GM18951 (cell line): ENCODE results near the gene TNS3.

ENCODE experiments used
- POLR2A ChIP-seq: IDR thresholded peaks from 4 replicates; pipeline ENCODE4 v1.6.1; 2011; ENCODE audit warnings: mild to moderate bottlenecking; ENCODE audit not compliant: insufficient read length, insufficient read depth; ENCODE audit errors: extremely low read depth
- in situ Hi-C: fragments of 300-500 bp; cut with MboI; formaldehyde crosslinking; loops from one replicate; pipeline ENCODE4 v1.12.0; 2022; ENCODE audit warnings: low sequenced_read_pairs, mixed read lengths, inconsistent platforms; ENCODE audit not compliant: unreplicated experiment

Gene TNS3

DNA sequence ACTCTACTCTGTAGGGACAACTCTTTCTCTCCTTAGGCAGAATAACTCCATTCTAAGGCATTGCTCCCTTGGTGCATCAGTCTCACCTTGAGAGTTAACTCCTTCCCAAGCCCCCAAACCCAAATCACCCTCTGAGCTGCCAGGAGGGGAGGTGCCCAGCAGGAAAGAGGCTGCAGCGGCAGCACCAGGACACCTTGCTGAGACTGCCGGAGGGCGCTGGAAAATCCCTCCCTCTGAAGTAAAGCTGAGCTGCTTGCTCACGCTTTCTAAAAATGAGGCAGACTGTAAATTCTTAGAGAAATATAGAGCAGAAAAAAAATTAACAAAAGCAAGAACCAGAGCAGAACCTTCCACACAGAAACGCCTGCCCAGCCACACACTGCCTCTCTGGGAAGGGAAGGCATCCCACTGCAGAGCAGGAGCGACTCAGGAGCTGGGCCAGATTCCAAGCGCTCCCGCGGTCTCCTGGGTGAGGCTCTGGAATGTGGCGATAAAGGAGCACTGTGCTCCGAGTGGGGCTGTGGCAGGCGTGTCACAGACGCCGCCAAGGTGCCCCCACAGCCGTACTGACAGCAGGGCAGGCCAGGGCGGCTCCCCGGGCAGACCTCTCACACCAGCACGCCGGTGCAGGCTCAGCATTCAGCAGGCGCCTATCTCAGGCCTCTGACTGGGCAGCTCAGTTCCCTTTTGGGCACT, 202.1 kb downstream of the TNS3 start:
- TF ChIP-seq POLR2A: no peak
- in situ Hi-C loops: no loop called here

DNA sequence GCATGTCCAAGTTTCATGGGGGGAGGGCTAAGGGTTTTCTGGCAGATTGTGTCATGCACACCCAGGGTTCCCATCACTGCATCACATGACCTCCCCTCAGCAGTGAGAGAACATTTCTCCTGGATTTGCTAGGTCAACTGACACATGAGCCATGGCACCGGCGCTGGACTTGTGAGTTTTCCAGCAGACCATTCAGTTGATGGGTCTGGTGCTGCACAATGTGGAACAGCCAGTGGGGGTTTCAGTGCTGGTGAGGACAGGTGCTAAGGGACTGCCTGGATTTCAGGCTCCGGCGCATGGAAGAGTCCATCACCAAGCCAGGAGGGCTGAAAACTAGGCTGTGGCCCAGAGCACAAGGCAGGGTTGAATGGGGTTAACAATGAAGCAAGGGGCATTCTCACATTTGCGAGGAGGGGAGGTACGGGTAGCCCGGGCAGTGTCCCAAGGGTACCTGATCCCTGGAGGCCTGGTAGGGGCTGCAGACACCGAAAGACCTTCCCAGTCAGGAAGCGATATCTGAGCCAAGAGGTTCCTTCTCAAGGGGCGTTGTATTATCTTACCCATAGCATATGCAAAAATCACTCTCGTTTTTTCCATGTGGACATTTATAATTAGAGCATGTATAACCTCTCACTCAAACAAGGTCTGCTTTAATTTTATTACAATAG, 203.0 kb downstream of the TNS3 start:
- no peak for TF ChIP-seq POLR2A
- in situ Hi-C loops: no loop called here

DNA sequence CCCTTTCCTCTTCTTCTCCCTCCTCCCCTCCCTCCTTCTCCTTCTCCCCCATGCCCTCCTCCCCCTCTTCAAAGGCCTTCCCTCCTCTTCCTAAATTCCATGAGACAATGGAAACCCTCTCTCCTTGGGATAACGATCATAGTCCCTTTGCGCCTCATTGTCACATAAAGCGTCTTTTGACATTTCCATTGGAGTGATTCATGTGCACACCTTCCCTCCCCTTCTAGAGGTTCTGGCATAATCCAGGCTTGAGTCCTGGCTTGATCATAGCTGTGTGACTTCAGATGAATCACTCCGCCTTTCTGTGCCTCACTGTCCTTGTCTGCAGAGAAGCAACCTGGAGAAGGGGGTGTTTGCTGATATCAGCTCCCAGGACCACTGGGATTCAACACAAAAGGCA, 204.2 kb downstream of the TNS3 start:
- in situ Hi-C loops: no loop called here
- no peak for TF ChIP-seq POLR2A

DNA sequence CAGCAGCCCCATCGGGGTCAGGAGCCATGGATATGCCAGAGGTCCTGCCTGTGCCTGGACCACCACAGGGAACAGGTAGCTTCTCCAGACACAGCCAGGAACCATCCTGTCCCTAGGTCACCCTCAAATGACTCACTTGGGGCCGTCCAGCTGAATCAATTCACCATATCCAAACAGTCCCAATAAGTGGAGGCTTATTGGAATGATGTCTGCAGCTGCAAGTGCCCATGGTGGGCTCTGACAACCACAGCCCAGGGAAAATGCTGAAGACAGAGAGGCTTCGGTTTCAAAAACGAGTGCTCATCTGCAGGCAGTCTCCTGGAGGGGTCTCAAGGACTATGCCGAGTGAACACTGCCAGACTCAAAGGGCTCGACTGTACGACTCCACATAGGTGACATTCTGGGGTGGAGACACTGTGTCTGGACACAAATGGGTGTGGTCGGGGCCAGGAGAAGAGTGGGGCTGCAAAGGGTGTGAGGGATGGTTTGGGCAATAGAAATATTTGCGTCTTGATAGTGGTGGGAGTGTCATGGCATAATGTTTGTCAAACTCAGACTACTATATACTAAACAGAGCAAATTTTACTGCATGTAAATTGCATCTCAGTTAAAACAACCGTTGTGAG, 204.8 kb downstream of the TNS3 start:
- TF ChIP-seq POLR2A: no peak
- in situ Hi-C loops: no loop called here

DNA sequence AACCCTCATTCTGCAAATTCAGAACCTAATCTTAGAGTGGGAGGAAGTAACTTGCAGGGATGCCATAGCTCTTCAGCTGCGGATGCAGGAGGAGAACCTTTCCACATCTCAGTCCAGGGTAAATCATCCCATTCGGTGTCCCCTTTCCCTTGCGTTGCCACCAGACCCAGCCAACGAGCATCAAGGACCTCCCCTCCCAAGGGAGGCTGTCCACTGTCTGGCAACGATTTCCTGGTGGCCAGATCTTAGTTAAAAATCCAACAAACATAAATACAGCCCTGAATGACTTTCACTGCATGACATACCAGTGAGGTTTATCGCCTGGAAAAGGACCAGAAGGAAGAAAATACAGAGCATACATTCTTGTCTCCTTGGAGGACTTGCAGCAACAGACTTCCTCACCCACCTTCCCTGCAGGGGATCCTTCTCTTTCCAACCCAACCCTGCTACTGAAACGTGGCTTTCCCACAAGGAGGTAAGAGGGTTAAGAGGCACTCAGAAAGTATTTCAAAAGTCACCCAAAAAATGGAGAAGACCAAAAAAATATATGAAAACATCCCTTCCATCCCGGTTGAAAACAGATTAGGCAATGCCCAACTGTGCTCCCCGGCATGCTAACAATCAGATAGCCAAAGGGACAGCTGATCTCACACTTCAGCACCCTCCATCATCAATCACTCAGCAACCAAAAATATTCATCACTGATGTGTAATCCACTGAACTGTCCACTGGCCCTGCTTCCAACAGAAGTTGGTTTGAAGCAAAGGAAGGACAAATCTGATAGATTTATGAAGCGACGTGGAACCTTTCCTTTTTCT, 206.6 kb downstream of the TNS3 start:
- in situ Hi-C loops: no loop called here
- TF ChIP-seq POLR2A: no peak

DNA sequence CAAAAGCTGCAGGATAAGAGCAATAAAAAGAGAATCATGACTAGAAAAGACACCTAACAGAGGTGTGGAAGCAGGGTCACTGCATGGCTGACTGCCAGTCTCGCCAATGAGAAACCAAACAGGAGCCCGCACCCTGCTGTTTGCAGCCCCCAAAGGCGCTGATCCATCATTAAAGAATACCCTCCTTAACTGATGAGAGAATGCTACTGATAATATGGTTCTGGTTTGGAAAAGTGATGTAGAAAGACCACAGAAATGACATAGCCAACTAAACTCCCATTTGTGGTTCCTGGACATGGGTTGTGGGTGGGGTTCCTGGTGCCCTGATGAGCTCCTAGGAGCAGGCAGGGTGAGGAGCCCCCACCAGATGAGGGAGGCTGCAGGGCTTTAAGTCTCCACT, 207.4 kb downstream of the TNS3 start:
- in situ Hi-C loops: no loop called here
- TF ChIP-seq POLR2A: no peak

DNA sequence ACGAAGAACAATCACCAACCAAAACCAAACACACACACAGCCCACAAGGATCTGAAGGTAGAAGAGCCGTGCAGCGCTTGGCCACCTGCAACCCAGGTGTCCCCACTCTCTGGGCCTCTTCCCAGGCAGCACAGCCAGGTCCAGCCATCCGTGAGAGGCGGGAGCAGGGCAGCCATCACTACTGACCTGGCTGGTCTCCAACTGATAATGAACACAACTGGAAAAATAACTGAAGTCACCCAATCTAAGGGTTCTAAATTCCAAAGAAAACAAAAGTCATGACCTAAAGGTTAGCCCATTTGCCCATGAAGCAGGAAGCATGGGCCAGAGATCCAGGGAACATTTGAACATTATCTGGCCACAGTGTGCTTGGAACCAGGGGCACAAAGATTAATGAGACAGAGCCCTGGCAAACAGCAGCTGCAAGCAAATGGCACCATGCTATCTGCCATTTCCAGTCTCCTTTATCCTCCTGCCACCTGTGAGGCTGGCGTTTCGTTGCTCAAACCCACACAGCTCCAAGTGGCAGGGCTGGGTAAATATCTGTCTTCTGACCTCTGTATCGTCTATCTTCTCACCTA, 207.9 kb downstream of the TNS3 start:
- in situ Hi-C loops: no loop called here

DNA sequence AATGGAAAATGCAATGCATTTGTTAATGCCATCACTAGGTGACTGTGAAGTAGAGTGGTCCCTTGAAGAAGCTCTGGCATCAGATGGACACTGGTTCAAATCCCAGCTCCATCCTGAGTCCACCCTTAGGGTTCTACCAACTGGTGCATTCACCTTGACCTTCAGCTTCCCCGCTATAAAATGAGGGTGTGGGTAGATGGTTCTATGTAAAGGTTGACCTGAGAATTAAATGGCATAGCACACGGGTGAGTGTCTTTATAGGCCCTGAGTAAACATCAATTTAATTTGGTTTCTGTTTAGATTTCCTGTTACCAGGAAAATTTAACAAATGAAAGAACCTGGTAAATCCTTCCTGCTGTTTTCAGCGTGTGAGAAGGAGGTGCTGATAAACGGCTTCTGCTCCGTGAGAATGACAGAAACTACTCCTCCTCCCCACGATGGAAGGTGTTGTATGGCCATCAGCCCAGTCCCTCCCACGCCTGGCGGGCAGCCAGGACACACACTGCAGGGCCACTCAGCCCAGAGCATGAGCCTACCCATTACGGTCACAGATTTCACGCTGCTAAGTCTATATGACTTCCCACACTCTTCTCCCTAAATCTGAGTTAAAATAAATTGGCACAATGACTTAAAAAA, 210.1 kb downstream of the TNS3 start:
- TF ChIP-seq POLR2A: no peak
- in situ Hi-C loops: no loop called here

More for the DNA sequence above, 207.9 kb downstream of the TNS3 start:
- no peak for TF ChIP-seq POLR2A

DNA sequence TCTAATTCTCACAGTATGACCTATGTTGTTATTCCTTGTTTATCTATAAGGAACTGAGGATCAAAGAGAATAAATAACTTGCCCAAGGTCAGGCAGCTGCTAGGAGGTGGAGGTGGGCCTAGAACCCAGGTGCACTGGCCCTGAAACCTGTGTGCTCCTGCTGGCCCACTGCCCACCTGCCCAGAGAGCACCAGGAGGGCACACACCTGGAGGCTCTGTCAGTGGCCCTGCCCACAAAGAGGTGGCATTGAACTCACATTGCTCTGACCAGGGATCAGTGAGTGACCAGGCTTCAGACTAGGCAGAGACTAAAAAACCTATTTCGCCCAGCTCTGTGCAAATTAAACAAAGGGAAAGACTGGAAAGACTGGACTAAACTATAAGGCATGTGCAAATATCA, 210.6 kb downstream of the TNS3 start:
- in situ Hi-C loops: no loop called here
- TF ChIP-seq POLR2A: no peak

DNA sequence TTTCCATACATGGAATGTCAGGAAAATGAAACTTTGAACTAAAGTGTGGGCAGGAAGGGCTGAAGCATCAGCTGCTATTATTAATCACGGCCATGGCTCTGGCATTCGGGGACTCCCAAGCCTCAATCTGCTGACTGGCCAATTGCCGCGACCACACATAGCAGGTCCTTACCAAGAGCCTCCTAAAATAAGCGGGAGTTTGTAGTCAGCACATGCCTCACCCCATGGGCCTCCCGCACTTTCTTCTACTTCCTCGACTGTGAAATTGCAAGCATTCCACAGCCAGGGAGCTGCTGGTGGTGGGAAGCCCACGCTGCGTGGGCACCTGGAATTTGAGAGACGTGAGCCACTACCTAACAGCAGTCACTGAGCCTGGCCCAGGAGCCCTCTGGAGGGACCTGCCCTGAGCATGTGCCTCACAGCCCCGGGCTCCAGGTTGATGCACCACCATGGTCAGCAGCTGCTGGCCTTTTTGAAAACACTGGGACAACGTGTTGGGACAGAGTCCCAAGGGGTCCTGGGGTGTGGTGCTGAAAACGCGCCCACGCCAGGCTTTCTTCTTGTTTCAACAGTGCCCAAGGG, 211.4 kb downstream of the TNS3 start:
- in situ Hi-C loops: no loop called here
- no peak for TF ChIP-seq POLR2A

DNA sequence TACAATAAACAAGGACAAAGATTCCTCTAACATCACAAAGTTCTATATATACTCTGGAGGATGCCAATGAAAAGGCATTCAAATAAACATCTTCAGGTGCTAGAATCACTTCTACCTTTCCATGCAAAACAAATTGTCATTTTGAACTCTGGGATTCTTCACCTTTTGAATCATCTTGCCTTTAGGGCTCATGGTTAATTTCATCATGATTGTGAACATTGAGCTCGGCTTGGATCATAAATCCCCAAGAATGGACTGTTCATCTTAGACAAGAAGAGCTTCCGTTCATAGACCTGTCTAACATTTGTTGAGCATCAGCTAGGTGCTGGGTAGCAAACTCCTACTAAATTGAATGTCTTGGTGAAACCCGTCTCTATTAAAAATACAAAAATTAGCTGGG, 212.2 kb downstream of the TNS3 start:
- TF ChIP-seq POLR2A: no peak

DNA sequence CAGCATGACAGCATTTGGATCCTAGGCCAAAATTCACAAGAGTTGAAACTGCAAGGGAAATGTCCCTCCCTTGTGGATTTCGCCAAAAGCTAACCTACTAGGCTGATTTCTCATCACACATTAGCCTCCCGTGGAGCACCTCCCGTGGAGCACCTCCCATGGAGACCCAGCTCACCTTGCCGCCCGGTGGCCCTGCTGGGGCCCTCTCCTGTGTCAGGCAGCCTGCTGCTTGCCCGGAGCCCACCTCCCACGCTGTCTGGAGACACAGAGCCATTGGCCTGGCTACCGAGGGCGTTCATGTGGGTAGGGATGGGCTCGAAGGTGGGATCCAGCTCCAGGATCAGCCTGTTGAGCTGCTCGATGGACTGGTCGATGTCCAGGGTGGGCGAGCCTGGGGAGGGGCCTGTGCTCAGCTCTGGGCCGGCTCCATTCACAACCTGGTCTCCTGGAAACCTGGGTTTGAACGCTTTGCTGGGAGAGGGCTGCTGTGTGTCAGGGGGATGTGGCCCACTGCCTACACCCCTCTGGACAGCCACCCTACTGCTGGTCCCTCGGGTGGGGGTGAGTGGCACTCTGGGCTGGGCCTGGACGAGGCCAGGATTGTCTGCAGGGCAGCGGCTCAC, 213.6 kb downstream of the TNS3 start:
- in situ Hi-C loops: no loop called here
- no peak for TF ChIP-seq POLR2A

More for the DNA sequence above, 212.2 kb downstream of the TNS3 start:
- in situ Hi-C loops: no loop called here

DNA sequence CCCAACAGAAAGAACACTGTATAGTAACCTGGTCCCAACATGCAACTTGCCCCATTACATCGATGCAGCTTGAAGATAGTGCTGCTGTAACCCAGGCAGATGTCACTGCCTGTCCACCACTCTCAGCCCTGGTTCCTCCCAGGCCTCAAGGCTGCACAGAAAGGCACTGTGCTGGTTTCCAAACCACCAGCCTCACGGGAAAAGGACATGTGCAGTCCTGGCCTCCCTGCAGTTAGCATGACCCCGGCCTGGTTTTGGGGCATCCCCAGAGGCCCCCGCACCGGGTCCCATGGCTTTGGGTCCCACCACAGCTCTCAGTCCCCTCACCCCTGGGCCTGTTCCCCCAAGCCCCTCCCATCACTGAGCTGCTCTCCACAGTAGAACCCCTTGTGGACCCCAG, 214.5 kb downstream of the TNS3 start:
- in situ Hi-C loops: no loop called here
- TF ChIP-seq POLR2A: no peak
